Esophagus muscularis mucosa (tissue), 4 donors: Measurements from ENCODE around the gene SASH1.

ENCODE experiments used
- EP300 ChIP-seq: sonication (generic); formaldehyde crosslinking; IDR thresholded peaks from one replicate; pipeline ENCODE4 v1.6.1; 2017; ENCODE audit warnings: antibody characterized with exemption
- POLR2A ChIP-seq: fragments of 450-650 bp; IDR thresholded peaks from one replicate; pipeline ENCODE4 v1.6.1; 2017; ENCODE audit warnings: antibody characterized with exemption, moderate library complexity, mild to moderate bottlenecking, low read depth
- TF ChIP-seq, protein P1 (sequence below), 3 experiments: fragments of 200-600 bp in 2 of 3; fragments of 450-650 bp in 1 of 3; sonication (generic) in 2 of 3; IDR thresholded peaks; one replicate each; pipeline ENCODE4 v1.5.1; 2017 to 2019; ENCODE audit warnings: antibody characterized with exemption in 3 of 3, mild to moderate bottlenecking in 2 of 3, moderate library complexity in 1 of 3

DNA sequence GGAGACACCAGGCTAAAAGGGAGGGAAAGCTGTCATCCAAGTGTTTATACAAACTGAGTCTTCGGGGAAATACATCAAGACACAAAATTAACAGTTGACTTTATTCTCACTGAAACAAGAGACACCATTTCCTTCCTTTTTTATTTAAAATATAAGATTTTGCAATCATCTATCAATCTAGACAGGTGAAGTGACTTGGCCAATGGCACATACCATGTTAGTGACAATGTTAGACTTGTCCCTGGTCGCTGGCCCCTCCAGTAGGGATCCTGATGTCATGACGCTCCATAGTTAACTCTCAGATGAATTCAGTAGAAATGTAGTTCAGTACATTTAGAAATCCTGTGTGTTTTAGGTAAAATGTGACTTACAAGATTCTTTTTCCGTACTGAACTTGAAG is 2.9 kb downstream of the SASH1 start:
- TF ChIP-seq EP300 (no peak), POLR2A (no peak)
- TF ChIP-seq, protein P1, sequence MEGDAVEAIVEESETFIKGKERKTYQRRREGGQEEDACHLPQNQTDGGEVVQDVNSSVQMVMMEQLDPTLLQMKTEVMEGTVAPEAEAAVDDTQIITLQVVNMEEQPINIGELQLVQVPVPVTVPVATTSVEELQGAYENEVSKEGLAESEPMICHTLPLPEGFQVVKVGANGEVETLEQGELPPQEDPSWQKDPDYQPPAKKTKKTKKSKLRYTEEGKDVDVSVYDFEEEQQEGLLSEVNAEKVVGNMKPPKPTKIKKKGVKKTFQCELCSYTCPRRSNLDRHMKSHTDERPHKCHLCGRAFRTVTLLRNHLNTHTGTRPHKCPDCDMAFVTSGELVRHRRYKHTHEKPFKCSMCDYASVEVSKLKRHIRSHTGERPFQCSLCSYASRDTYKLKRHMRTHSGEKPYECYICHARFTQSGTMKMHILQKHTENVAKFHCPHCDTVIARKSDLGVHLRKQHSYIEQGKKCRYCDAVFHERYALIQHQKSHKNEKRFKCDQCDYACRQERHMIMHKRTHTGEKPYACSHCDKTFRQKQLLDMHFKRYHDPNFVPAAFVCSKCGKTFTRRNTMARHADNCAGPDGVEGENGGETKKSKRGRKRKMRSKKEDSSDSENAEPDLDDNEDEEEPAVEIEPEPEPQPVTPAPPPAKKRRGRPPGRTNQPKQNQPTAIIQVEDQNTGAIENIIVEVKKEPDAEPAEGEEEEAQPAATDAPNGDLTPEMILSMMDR (IDR thresholded peaks at IDR 0.05): no peak
